HFF-Myc (cell line): ENCODE measurements around the gene PIEZO2.

Source experiments
- DNase-seq: peaks from one replicate; pipeline ENCODE4 v3.0.0-alpha.2; 2011; ENCODE audit warnings: low read depth; ENCODE audit errors: extremely low read depth
- H3K4me3 ChIP-seq: replicated peaks from 2 replicates; pipeline ENCODE4 v1.5.1; 2011; ENCODE audit warnings: low read depth, mild to moderate bottlenecking, control low read depth, low read length
- CTCF ChIP-seq: IDR thresholded peaks from 2 replicates; pipeline ENCODE4 v1.5.1; 2012; ENCODE audit warnings: mild to moderate bottlenecking, low read depth, low read length, control low read depth; ENCODE audit errors: missing control alignments

The PIEZO2 gene

GRCh38 chr18:10973567-10974203 is 175.7 kb downstream of the PIEZO2 start:
- no peak for TF ChIP-seq CTCF
- no peak for DNase-seq
- no peak overlapping the region for H3K4me3 ChIP-seq

DNA sequence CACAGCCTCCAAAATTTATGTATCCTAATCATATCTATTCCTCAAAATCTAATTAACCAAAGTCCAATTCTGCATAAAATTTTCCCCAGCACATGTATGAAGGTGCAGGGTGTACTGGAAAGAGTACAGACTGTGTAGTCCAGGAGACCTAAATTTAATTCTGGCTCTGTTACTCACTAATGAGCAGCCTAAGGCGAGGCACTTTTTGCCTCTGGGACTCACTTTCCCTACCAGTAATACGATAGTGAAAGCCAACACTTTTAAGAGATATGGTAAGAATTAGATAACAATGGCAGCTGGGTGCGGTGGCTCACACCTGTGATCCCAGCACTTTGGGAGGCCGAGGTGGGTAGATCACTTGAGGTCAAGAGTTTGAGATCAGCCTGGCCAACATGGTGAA is 177.7 kb downstream of the PIEZO2 start:
- TF ChIP-seq CTCF, result no peak
- H3K4me3 ChIP-seq, result no peak overlapping the region
- no peak for DNase-seq

- H3K4me3 ChIP-seq, result no peak overlapping the region
- DNase-seq, result no peak
- TF ChIP-seq CTCF, result no peak
Observed at GRCh38 chr18:10965119-10965518, 184.2 kb downstream of the PIEZO2 start.

- peak; percentile 31 for DNase-seq
- no peak overlapping the region for H3K4me3 ChIP-seq
- no peak for TF ChIP-seq CTCF
Observed at GRCh38 chr18:10953672-10954071, 195.7 kb downstream of the PIEZO2 start.

DNA sequence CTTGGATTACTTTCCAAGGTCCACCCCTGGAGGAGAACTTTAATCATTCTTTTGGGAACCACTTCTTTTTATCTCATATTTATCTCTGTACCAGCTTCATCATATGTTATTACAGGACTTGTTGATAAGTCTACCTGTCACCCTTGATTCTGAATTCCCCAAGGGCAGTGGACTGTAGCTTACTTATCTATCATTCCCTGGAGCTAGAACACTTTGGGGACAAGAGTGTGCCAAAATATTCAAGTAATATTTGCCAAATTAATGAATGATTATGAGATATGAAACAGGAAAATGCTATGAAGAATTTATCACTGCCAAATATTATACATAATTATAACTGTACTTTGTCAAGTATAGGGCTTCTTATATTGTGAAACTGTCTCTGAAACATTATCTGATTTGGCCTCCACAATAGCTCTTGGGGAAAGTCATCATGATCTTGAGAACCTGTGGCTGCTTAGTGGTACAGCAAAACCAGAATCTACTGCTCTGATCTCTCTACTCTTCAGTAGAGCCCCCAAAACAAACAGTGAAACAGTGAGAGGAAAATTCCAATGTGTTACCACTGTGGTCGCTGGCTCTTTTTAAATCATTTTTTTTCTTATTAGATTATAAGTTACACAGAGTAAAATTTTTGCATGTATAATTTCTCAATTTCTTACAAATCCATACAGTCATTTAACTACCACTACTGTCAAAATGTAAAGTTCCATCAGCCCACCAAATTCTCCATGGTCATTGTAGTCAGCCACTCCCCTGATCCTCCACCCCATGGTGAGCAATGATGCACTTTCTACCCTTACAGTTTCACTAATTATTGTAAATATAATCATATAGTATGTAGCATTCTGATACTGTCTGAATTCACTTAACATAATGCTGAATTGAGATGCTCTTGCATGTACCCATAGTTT is 197.5 kb downstream of the PIEZO2 start:
- no peak for TF ChIP-seq CTCF
- no peak for DNase-seq
- H3K4me3 ChIP-seq, result no peak overlapping the region

DNA sequence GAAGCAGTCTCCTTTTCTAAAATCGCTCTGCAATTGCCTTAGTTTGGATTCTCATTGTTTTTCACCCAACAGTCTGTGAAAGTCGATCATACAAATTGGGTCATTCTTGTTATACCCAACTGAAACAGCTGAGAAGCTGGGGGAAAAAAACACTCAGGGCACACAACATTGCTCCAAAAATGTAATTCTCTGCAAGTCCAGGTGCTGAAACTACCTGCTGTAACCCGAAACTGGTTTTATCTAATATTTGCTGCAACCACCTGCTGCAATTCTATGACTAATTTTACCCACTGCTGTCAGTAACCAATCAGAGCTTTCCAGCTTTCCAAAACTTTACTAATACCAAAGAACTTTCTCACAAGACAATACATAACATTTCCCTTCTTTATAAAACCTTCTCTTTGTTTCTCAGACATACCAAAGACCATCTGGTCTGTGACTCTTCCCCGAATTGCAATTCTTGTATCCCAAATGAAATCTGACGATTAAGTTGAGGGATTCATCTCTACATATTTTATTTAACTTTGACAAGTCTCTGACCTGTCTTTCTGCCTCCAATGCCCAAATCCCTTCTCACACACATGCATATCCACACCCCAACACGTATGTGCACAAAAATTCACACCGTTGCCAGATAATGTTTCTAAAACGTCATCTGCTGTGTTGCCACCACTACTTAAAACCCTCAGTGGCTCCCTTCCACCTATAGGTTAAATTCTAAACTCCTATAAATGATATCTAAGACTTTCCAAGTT is 198.3 kb downstream of the PIEZO2 start:
- H3K4me3 ChIP-seq, result no peak overlapping the region
- no peak for TF ChIP-seq CTCF
- no peak for DNase-seq
